DMS79 (cell line): ENCODE data around the gene GJB6.
A peak's percentile ranks its signal among the peaks of the same experiment; 100 is the strongest.

ENCODE experiments used
- DNase-seq: peaks from one replicate; lab custom pipeline; 2025; lab: John Stamatoyannopoulos, UW

GJB6 gene

DNA sequence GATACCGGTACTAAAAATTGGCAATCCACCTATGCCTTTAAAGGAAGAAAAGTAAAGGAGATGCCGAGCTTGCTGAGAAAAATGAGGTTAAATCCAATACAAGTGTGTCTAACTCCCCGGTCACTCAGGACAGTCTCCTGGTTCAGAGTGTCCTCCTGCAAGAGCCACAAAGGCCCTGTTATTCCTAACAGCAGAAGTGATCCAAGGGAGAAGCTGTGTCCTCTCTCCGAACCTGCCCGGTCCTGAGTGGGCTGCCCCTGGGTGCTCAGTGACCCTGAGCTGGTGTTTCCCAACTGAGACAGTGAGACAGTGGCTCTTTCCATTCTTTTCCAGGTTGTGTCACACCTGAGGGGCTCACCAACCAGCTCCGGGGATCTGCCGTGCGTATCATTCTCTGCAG lies 4.8 kb downstream of the GJB6 start:
- DNase-seq, result no peak

DNA sequence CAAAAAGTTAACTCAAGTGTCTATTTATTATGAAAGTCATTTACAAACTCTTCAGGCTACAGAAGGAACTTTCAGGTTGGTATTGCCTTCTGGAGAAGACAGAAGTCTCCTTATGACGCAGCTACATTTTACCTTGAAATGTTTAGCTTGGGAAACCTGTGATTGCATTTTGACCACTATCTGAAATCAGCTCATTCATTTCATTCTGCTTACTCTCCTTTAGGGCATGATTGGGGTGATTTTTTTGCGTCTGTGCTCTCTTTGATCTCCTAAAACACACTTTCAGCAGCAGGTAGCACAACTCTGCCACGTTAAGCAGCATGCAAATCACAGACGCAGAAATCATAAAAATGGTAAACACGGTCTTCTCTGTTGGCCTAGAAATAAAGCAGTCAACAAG lies 9.6 kb downstream of the GJB6 start:
- no peak for DNase-seq

DNA sequence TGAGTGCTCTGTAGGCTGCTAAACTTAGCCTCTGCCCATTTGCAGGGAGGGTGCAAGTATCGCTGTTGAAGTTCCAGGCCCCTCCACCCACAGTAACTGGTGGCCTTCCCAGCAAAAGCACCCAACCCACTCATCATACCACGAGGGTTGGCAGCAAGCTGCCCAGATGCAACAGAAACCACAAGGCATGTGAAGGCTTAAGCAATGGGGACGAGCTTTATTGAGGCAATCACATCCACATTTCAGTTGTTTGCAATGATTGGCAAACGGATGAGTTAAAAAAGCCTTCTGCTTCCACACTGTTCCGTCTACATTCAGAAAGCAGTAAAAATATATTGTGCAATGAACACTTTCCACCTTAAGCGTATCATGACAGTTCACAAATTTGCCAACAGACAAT lies 10.3 kb downstream of the GJB6 start:
- no peak for DNase-seq

GRCh38 chr13:20219577-20219976 lies 12.5 kb downstream of the GJB6 start:
- no peak for DNase-seq

GRCh38 chr13:20217168-20217567 lies 15.0 kb downstream of the GJB6 start:
- DNase-seq, result no peak

GRCh38 chr13:20209948-20210347 lies 22.2 kb downstream of the GJB6 start:
- no peak for DNase-seq

- DNase-seq, result no peak
Measured at GRCh38 chr13:20206698-20207235, 25.4 kb downstream of the GJB6 start.

DNA sequence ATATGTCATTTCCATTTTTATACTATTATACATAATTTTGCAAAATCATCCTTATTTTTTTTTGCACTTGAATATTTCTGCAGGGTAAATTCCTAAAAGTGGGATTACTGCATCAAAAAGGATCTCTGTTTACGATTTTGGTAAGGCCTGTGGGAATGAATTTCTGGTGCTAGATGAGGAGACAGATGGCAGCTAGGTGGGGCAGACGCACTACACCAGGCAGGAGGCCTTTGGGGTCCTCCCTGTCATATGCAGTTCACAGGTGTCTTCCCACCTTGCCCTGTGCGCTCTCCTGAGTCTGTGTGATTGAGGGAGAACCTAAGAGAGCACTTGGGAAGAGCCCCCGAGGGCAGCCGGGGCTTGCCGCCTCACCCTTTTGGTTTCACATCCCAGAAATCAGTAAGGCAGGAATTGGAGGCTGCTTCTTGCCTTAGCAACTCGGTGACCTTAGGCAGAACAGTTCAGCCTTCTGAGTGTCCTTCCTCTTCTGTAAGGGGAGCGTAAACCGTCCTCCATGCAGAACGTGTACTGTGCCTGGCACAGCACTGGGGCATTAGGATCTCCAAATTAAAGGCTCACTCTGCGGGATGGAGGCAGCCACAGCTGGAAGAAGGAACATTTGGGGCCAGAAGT lies 25.9 kb downstream of the GJB6 start:
- no peak for DNase-seq

DNA sequence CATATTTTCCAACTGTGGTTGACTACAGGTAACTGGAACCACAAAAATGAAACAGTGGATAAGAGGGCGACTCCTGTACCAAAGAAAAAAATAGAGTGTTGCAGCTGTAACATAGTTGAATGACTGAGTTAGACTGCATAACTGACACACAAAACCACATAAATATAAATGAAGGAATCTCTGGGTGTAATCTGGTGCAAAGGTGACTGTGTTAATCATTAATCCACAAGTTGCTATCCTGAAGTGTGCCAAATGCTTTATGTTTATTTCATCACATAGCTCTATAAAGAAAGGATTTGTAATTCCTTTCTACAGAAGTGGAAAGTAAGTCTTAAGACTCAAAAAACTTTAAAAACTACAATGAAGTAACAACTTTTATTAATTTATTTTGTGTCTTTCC lies 33.3 kb downstream of the GJB6 start:
- DNase-seq, result no peak

DNA sequence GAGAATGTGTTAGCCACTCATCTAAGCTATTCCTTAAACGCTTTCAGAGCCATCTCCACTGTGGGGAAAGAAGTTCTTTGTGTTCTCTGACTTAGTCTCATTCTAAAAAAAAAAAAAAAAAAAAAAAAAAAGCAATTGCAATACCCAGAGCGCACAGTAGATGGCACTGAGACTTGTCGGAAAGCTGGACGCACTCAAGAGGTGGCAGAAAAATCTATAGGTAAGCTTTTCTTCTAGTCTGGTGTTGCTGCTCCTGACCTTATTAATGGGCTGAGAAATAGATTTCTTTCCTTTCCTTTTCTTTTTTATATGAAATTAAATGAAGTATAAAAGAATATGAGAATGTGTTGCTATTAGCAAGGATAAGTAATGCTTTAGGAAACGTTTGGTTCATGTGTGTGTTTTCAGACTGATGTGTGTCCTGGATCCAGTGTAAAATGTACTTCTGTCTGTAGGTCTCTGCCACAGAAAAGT lies 34.7 kb downstream of the GJB6 start:
- peak; percentile 3 for DNase-seq

DNA sequence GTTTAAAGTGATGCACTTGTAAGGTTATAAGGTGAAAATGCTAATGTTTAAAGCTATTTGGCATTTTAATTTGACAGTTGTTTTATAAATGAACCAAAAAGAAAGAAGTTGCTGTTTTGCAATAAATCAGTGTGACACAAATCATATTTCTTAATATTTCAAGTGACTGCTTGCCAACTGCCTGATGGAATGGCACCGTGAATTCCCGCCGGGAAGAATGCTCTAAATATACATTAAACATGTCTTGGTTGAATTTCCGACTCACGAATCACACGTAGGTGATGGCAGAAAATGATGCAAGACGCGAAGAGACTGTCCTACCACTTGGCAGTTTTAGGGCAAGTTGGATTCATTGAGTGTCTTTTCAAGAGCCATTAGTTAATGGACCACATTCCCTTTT lies 36.3 kb downstream of the GJB6 start:
- no peak for DNase-seq

DNA sequence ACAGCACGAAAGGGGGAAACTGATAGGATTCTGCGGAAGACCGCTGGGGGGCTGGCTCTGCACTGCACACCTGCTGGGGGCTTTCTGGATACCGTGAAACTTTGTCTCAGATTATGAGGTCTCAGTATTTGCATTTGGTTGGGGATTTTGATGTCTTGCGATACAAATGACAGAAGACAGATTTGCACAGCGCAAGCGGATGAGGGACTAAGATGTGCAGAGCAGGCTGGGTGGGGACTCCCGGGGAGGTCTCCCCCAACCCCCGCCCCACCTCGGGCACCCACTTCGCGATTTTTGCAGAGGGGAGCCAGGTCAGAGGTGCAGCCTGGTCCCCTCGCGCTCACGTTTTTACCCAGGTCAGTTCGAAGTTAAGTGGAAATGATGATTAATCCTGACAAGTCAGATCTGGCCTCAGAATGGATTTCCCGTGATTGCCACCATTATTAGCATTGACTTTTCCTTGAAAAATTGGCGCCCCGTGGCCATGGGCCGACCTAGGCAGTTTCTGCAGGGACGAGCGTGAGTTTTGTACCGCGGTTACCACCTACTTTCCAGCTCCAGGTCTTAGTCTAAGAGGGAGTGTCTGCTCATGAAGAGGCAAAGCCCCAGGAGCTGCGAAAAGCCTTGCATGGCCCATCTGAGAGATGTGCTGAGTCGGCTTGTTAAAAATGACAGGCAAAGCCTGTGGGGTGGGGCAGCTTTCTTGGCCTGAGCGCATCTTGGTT lies 38.0 kb downstream of the GJB6 start:
- DNase-seq, result no peak

GRCh38 chr13:20193162-20193906 lies 38.8 kb downstream of the GJB6 start:
- DNase-seq, result no peak

GRCh38 chr13:20192836-20193161 lies 39.3 kb downstream of the GJB6 start, which contains the start of gene GJB2:
TSS of gene GJB2 (minus strand) at chr13:20192938. CDS start at chr13:20189581, 3,357 bp downstream.
- no peak for DNase-seq

DNA sequence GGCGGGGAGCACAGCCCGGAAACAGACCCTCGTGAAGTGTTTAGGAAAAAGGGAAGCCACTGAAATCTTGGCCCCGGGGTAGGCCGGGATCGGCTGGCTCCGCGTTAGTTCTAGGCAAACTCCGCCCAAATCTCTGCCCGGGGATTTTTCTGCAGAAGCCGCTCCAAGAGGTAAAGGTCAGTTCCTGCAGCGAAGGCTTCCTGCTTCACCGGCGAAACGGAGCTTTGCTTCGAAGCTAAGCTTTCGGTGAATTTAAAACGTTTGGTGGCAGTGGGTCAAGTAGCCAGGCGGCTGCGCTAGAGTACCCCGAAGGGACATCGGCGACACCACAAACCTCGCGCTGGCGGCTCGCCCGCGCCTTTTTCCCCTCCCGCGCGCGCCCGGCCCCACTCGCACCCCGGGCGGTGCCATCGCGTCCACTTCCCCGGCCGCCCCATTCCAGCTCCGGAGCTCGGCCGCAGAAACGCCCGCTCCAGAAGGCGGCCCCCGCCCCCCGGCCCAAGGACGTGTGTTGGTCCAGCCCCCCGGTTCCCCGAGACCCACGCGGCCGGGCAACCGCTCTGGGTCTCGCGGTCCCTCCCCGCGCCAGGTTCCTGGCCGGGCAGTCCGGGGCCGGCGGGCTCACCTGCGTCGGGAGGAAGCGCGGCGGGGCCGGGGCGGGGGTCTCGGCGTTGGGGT lies 39.8 kb downstream of the GJB6 start:
- DNase-seq, result no peak

DNA sequence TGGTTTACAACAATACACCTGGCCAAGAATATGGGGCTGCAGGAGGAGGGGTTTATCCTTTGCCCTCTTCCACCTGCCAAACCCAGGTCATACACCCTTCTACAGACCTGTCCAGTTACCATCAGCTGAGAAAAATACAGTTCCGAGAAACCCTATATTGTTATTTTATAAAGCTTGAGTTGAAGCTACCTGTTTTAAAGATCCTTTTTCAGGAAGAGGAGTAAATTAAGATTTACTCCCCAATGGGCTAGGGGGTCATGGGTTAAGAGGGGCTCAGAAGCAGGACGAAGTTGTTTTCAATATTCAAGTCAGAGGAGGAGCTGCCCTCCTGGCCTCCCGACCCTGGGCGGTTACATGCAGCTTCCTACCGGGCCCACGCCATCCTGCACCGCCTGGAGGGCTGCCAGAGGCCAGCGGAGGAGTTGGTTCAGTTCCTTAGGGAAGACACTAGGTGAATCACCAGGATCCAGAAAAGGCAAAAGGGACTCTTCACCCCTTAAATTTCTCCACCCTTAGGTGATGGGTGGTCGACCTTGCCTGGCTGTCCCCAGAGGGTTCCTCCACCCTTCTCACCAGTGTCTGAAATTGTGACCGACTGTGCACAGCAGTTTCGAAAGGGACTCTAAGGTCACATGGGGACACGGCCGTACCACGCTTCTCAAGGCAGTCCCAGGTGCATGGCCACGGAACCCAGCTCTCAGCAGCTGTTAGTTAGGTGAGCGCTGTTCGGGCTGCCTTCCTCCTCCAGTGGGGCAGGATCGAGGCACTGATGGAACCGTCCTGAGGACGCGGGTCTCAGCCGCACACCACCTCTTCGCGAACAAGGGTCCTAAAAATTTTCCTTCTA lies 40.6 kb downstream of the GJB6 start:
- DNase-seq, result no peak

GRCh38 chr13:20190481-20191310 lies 41.4 kb downstream of the GJB6 start:
- DNase-seq, result no peak

DNA sequence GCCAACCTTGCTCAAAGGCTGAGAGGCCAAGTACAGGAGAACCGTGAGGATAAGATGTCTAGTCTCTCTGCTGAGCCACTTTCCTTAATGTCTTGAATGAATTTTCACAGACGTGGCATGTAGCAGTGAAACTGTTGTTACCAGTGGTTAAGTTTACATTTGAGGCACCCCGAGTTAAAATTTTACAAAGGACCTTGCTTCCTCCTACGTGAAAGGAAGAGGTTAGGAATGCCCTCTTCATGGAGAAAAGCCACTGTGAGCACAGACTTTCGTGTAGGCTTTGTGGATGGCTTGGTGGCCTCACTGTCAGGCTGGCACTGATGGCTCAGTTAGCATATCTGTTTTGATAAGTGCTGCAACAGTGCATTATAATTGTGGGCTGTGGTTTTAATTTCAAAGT lies 42.0 kb downstream of the GJB6 start:
- no peak for DNase-seq

DNA sequence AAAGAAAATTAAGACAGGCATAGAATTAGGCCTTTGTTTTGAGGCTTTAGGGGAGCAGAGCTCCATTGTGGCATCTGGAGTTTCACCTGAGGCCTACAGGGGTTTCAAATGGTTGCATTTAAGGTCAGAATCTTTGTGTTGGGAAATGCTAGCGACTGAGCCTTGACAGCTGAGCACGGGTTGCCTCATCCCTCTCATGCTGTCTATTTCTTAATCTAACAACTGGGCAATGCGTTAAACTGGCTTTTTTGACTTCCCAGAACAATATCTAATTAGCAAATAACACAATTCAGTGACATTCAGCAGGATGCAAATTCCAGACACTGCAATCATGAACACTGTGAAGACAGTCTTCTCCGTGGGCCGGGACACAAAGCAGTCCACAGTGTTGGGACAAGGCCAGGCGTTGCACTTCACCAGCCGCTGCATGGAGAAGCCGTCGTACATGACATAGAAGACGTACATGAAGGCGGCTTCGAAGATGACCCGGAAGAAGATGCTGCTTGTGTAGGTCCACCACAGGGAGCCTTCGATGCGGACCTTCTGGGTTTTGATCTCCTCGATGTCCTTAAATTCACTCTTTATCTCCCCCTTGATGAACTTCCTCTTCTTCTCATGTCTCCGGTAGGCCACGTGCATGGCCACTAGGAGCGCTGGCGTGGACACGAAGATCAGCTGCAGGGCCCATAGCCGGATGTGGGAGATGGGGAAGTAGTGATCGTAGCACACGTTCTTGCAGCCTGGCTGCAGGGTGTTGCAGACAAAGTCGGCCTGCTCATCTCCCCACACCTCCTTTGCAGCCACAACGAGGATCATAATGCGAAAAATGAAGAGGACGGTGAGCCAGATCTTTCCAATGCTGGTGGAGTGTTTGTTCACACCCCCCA lies 43.2 kb downstream of the GJB6 start:
- DNase-seq, result no peak
